ENCODE data around the gene CLCF1. TPM values are rescaled to one million over a fixed set of nuclear protein-coding genes. Genes with fewer than 3 reads are reported as not detected.

The CLCF1 gene
- total RNA-seq, 1 donor from 2014 or later, result 33.1 TPM

GRCh38 chr11:67413266-67413849 is 40.0 kb upstream of the CLCF1 start:
- H3K27me3 ChIP-seq (ENCODE audit: control insufficient read depth, insufficient read depth, low read length), result peaks cover 28% of the 10 kb centered on the region
- no peaks in the 10 kb centered on the region for H3K36me3 ChIP-seq (ENCODE audit: control insufficient read depth, insufficient read depth, low read length)
- H3K4me3 ChIP-seq (ENCODE audit: low read depth, low read length), result no peak overlapping the region
- DNase-seq (ENCODE audit: low read depth), result no peak
- no peak for TF ChIP-seq CTCF (IDR thresholded peaks at IDR 0.05; ENCODE audit: insufficient read depth, low read length, poor library complexity, severe bottlenecking)

- Histone ChIP-seq H3K4me3 (ENCODE audit: low read depth, low read length) (no peak overlapping the region), H3K27me3 (ENCODE audit: control insufficient read depth, insufficient read depth, low read length) (peaks cover 28% of the 10 kb centered on the region), H3K36me3 (ENCODE audit: control insufficient read depth, insufficient read depth, low read length) (no peaks in the 10 kb centered on the region)
- no peak for TF ChIP-seq CTCF (IDR thresholded peaks at IDR 0.05; ENCODE audit: insufficient read depth, low read length, poor library complexity, severe bottlenecking)
- DNase-seq (ENCODE audit: low read depth), result no peak
Observed at GRCh38 chr11:67412495-67413179, 39.2 kb upstream of the CLCF1 start.

- DNase-seq (ENCODE audit: low read depth), result no peak
- no peak for TF ChIP-seq CTCF (IDR thresholded peaks at IDR 0.05; ENCODE audit: insufficient read depth, low read length, poor library complexity, severe bottlenecking)
- Histone ChIP-seq H3K27me3 (ENCODE audit: control insufficient read depth, insufficient read depth, low read length) (peaks cover 26% of the 10 kb centered on the region), H3K4me3 (ENCODE audit: low read depth, low read length) (no peak overlapping the region), H3K36me3 (ENCODE audit: control insufficient read depth, insufficient read depth, low read length) (no peaks in the 10 kb centered on the region)
Observed at GRCh38 chr11:67411785-67412152, 38.4 kb upstream of the CLCF1 start.

- TF ChIP-seq CTCF (IDR thresholded peaks at IDR 0.05; ENCODE audit: insufficient read depth, low read length, poor library complexity, severe bottlenecking), result no peak
- DNase-seq (ENCODE audit: low read depth), result no peak
- Histone ChIP-seq H3K36me3 (ENCODE audit: control insufficient read depth, insufficient read depth, low read length) (no peaks in the 10 kb centered on the region), H3K4me3 (ENCODE audit: low read depth, low read length) (no peak overlapping the region), H3K27me3 (ENCODE audit: control insufficient read depth, insufficient read depth, low read length) (peaks cover 24% of the 10 kb centered on the region)
Observed at GRCh38 chr11:67410984-67411784, 37.8 kb upstream of the CLCF1 start.

- H3K4me3 ChIP-seq (ENCODE audit: low read depth, low read length), result no peak overlapping the region
- TF ChIP-seq CTCF (IDR thresholded peaks at IDR 0.05; ENCODE audit: insufficient read depth, low read length, poor library complexity, severe bottlenecking), result no peak
- DNase-seq (ENCODE audit: low read depth), result no peak
- no peaks in the 10 kb centered on the region for H3K36me3 ChIP-seq (ENCODE audit: control insufficient read depth, insufficient read depth, low read length)
- peaks cover 24% of the 10 kb centered on the region for H3K27me3 ChIP-seq (ENCODE audit: control insufficient read depth, insufficient read depth, low read length)
Observed at GRCh38 chr11:67410369-67410831, 37.0 kb upstream of the CLCF1 start.
